HG02571 (cell line): ENCODE measurements around the gene SPEG.

Experiments
- ATAC-seq: cut with Tn5 transposase; IDR thresholded peaks from one replicate; pipeline ENCODE4 v1.9.1; 2021; ENCODE audit warnings: mild to moderate bottlenecking, moderate library complexity; ENCODE audit not compliant: unreplicated experiment

The SPEG gene

GRCh38 chr2:219423652-219424377, 10.8 kb upstream of the SPEG start:
- no peak for ATAC-seq

DNA sequence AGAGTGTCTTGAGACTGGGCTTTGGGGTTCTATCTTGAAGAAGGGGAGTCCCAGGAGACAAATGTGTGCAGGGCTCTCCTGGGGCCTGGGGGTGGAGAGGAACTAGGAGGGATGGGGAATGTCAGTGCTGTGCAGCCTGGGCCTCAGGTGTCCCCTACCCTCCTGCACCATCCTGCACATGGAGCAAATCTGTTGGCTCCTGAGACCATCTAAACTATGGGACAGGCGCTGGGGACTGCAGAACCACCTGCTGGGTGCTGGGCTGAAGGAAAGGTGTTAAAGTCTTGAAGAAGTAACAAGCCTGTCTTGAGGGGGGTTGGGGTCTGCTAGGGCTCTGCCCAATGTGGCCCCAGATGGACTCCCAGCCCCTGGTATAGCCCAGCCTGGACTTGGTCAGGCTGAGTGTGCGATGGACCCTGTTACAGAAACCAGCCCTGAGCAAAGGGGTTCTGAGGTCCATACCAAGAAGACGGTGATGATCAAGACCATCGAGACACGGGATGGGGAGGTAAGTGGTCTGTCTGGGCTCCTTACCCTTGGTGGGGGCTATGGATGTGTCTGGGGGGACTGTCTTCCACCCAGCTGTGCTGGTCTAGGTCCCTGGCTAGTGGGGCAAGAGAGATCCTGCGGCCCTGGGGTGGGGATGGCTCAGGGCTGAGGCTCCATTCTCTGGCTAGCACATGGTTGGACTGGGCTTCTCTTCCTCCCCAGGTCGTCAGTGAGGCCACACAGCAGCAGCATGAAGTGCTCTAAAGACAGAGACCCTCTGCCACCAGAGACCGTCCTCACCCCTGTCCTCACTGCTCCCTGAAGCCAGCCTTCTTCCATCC, 9.2 kb upstream of the SPEG start:
- no peak for ATAC-seq

GRCh38 chr2:219426068-219426443, 8.6 kb upstream of the SPEG start:
- no peak for ATAC-seq

DNA sequence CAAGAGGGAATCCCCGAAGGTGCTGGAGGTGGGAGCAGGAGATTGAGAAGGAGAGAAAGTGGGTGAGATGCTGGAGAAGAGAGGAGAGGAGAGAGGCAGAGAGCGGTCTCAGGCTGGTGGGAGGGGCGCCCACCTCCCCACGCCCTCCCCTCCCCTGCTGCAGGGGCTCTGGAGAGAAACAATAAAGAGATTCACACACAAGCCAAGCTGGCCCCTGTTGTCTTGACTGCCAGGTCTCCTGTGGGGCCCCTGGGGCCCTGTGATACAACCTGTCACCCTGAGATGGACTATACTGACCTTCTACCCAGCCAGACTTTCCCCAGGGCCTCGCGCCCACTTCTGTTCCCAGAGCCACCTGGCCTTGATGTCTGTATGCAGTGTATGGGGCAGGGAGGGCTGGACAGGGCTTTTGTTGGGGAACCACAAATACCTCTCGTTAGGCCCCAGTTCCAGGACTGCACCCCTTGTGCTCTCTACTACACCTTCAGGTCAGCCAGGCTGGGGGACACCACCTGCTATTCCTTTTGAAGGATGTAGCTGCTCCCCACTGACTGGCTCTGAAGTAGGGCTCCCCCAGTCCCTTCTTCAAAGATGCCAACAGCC, 8.0 kb upstream of the SPEG start:
- ATAC-seq: no peak

GRCh38 chr2:219428469-219428868, 6.2 kb upstream of the SPEG start:
- no peak for ATAC-seq

- no peak for ATAC-seq
Observed at GRCh38 chr2:219429958-219430606, 4.6 kb upstream of the SPEG start.

GRCh38 chr2:219430633-219431615, 3.7 kb upstream of the SPEG start:
- no peak for ATAC-seq

- no peak for ATAC-seq
Observed at GRCh38 chr2:219433666-219434467, 776 bp upstream of the SPEG start.

GRCh38 chr2:219434468-219434717, 250 bp upstream of the SPEG start:
- no peak for ATAC-seq

DNA sequence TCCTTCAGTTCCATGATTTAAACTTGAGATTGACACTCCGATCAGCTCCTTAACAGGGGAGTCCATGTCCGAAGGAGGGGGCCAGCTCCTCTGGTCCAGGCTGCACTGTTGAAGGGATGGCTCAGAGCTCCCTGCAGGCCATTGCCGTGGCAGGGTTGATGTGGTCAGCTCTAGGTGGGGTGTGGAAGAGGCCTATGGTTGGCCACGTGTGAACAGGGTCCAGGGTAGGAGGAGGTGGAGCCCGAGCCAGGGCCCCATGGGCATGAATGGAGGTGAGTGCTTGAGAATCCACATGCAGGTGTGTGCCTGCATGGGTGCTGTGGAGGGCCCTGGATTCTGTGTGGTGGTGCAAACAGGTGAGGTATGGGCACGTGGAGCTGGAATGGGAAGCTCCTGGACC, 1.1 kb downstream of the SPEG start:
- no peak for ATAC-seq

GRCh38 chr2:219436491-219436890, 1.8 kb downstream of the SPEG start:
- no peak for ATAC-seq

- ATAC-seq: no peak
Observed at GRCh38 chr2:219437141-219437540, 2.5 kb downstream of the SPEG start.

DNA sequence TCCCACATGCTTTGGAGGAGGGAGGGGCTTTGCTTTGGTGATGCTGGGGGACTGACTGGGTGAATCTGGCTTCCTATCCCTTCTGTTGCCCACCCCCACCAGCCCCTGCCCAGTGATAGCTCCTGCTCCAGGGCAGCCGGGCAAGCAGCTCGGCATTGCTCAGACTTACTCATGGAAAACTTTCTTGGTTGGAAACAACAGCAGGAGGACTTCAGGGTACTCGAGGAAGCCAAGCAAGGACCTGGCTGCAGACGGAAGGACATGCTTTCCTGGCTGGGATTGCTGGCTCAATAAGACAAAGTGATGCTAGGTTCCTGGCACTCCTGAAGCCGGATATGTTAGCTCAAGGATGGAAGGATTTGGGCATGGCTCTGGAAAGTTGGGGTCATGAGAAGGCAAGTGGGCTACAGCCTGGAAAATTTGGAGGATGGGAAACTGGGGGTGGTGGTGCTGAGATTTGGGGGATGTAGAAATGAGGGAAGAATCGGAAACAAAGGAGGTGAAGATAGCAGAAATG, 3.1 kb downstream of the SPEG start:
- no peak for ATAC-seq

DNA sequence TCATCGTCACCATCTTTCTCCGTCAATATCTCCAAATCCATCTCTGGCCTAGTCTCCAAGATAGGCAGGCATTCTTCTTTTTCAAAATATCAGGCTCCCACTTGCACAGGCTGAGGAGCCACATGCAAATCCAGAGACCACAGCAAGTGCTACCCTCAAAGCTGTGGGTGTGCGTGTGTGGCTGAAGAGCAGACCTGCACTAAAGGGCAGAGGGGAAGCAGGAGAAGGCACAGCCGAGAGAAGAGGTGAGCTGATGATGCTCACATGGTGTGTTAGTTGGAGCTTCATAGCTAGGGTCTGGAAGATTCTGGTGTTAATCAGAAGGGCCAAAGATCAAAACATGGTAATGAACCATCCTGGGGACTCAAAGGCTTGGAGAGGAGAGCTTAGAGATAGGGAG, 3.8 kb downstream of the SPEG start:
- ATAC-seq: no peak

DNA sequence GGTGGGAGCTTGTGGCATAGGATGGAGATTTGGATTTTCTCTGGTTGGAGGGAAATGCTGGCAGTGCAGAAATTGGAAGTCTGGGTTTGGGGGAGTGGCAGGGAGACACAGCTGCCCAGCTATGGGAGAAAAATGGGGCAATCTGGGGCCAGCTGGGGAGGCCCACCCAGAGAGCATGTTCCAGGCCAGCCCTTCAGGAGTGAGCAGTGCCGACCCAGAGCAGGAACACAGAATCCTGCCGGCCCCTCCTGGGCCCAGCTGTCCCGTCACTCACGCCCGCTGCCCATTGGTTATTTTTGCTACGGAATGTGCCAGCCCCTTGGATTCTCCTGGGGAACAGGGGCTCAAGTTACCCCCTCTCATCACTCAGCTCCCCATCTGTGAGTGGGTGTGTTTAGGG, 4.9 kb downstream of the SPEG start:
- ATAC-seq: no peak

GRCh38 chr2:219440388-219441256, 6.0 kb downstream of the SPEG start:
- no peak for ATAC-seq

DNA sequence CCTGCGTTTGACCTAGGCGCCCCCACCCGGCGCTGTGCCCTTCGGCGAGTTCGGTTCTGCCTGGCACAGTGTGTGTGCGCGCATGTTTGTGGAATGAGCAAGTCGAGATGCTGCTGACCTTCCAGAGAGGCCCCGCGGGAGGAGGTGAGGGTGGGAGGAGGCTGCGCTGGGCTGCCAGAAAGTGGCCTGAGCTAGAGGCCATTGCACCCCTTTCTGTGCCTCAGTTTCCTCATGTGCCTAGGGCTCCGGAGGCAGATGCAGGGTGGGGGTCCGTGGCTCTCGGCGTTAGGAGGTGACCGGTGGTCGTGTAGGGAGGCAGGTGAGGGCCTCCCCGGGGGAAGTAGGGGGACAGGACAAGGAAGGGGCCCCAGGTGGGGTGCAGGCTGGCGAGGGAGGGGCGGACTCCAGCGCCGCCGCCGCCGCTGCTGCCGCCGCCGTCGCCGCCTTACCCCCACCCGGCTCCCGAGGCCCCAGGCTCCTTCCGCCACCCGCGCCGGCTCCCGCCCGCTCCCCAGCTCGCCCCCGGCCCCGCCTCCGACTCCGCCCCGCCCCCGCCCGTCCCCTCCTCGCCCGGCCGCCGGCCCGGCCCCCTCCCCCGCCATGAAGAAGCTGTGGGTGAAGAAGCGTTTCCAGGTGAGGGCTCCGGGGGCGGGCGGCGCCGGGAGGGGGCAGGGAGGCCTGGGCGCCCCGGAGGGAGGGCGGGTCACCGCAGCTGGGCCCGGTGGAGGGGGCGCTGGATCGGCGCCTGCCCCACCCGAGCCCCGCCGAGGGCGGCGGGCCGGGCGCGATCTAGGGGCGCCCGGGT, 7.0 kb downstream of the SPEG start:
- no peak for ATAC-seq
